SK-N-SH treated with all-trans-retinoic acid at 6 μM for 48 hours (cell line): ENCODE results near the gene TRIM47.

Experiments used
- ATAC-seq: fragments of 200-7000 bp; cut with Tn5 transposase; 3 replicates; pipeline ENCODE4 v1.9.1; 2020; ENCODE audit warnings: mild to moderate bottlenecking, moderate library complexity
- BACH2 ChIP-seq: fragments of 250-450 bp; sonication (Bioruptor Pico); IDR thresholded peaks from 2 replicates; pipeline ENCODE4 v1.9.0; 2021; ENCODE audit warnings: mild to moderate bottlenecking, borderline replicate concordance
- CSRNP3 ChIP-seq: fragments of 250-450 bp; sonication (Bioruptor Pico); IDR thresholded peaks from 2 replicates; pipeline ENCODE4 v1.5.1; 2021; ENCODE audit warnings: mild to moderate bottlenecking, moderate library complexity
- ESRRG ChIP-seq: fragments of 250-450 bp; sonication (Bioruptor Pico); IDR thresholded peaks from 2 replicates; pipeline ENCODE4 v1.6.1; 2021; ENCODE audit warnings: mild to moderate bottlenecking
- GLIS3 ChIP-seq: fragments of 250-450 bp; sonication (Bioruptor Pico); IDR thresholded peaks from 2 replicates; pipeline ENCODE4 v1.5.0; 2020; ENCODE audit warnings: mild to moderate bottlenecking, moderate library complexity
- ISL1 ChIP-seq: fragments of 250-450 bp; sonication (Bioruptor Pico); IDR thresholded peaks from 2 replicates; pipeline ENCODE4 v2.1.2; 2022; ENCODE audit warnings: mild to moderate bottlenecking, moderate library complexity
- OSR1 ChIP-seq: fragments of 250-450 bp; sonication (Bioruptor Pico); IDR thresholded peaks from 2 replicates; pipeline ENCODE4 v1.8.0; 2022; ENCODE audit warnings: moderate library complexity, mild to moderate bottlenecking, inconsistent platforms
- PPARA ChIP-seq: fragments of 250-450 bp; sonication (Bioruptor Pico); IDR thresholded peaks from 2 replicates; pipeline ENCODE4 v1.5.0; 2020; ENCODE audit warnings: mild to moderate bottlenecking, borderline replicate concordance
- RARB ChIP-seq: fragments of 250-450 bp; sonication (Bioruptor Pico); IDR thresholded peaks from 2 replicates; pipeline ENCODE4 v1.8.0; 2021; ENCODE audit warnings: mild to moderate bottlenecking, moderate library complexity
- SNAI2 ChIP-seq: fragments of 250-450 bp; sonication (Bioruptor Pico); IDR thresholded peaks from 2 replicates; pipeline ENCODE4 v1.5.0; 2020; ENCODE audit warnings: mild to moderate bottlenecking, moderate library complexity
- TCF4 ChIP-seq: fragments of 250-450 bp; sonication (Bioruptor Pico); IDR thresholded peaks from 2 replicates; pipeline ENCODE4 v1.8.0; 2021; ENCODE audit warnings: mild to moderate bottlenecking, moderate library complexity, borderline replicate concordance
- TSHZ2 ChIP-seq: fragments of 250-450 bp; sonication (Bioruptor Pico); IDR thresholded peaks from 2 replicates; pipeline ENCODE4 v1.5.0; 2020; ENCODE audit warnings: mild to moderate bottlenecking, moderate library complexity
- ZC3H10 ChIP-seq: fragments of 250-450 bp; sonication (Bioruptor Pico); IDR thresholded peaks from 2 replicates; pipeline ENCODE4 v1.5.1; 2021; ENCODE audit warnings: mild to moderate bottlenecking, moderate library complexity
- ZFP3 ChIP-seq: fragments of 250-450 bp; sonication (Bioruptor Pico); IDR thresholded peaks from 2 replicates; pipeline ENCODE4 v1.5.0; 2020; ENCODE audit warnings: mild to moderate bottlenecking, moderate library complexity
- ZFP30 ChIP-seq: fragments of 450-650 bp; formaldehyde crosslinking; IDR thresholded peaks from 2 replicates; pipeline ENCODE4 v1.5.0; 2022; ENCODE audit warnings: mild to moderate bottlenecking, moderate library complexity
- ZNF70 ChIP-seq: fragments of 450-650 bp; formaldehyde crosslinking; IDR thresholded peaks from 2 replicates; pipeline ENCODE4 v1.5.0; 2020; ENCODE audit warnings: mild to moderate bottlenecking, moderate library complexity
- ZNF8 ChIP-seq: fragments of 450-650 bp; formaldehyde crosslinking; IDR thresholded peaks from 2 replicates; pipeline ENCODE4 v1.5.0; 2020; ENCODE audit warnings: mild to moderate bottlenecking, moderate library complexity
- TF ChIP-seq, protein P1 (sequence below): fragments of 250-450 bp; sonication (Bioruptor Pico); IDR thresholded peaks from 2 replicates; pipeline ENCODE4 v1.8.0; 2021; ENCODE audit warnings: low read depth, mild to moderate bottlenecking, moderate library complexity, borderline replicate concordance
- TF ChIP-seq, protein P2 (sequence below): fragments of 250-450 bp; sonication (Bioruptor Pico); IDR thresholded peaks from 2 replicates; pipeline ENCODE4 v1.8.0; 2020; ENCODE audit warnings: mild to moderate bottlenecking, moderate library complexity, borderline replicate concordance

The TRIM47 gene

GRCh38 chr17:75846692-75847613 lies 31.4 kb downstream of the TRIM47 start:
- TF ChIP-seq TSHZ2 (CRISPR knock-in tag) (no peak), OSR1 (CRISPR knock-in tag) (no peak), ZFP3 (CRISPR knock-in tag) (no peak), ZFP30 (CRISPR knock-in tag) (no peak), ZNF8 (CRISPR knock-in tag) (no peak), ESRRG (CRISPR knock-in tag) (no peak), ISL1 (CRISPR knock-in tag) (no peak), BACH2 (CRISPR knock-in tag) (no peak), RARB (CRISPR knock-in tag) (no peak), ZNF70 (CRISPR knock-in tag) (no peak), PPARA (CRISPR knock-in tag) (no peak), TCF4 (CRISPR knock-in tag) (no peak), GLIS3 (CRISPR knock-in tag) (no peak), ZC3H10 (CRISPR knock-in tag) (no peak)
- TF ChIP-seq, protein P1, sequence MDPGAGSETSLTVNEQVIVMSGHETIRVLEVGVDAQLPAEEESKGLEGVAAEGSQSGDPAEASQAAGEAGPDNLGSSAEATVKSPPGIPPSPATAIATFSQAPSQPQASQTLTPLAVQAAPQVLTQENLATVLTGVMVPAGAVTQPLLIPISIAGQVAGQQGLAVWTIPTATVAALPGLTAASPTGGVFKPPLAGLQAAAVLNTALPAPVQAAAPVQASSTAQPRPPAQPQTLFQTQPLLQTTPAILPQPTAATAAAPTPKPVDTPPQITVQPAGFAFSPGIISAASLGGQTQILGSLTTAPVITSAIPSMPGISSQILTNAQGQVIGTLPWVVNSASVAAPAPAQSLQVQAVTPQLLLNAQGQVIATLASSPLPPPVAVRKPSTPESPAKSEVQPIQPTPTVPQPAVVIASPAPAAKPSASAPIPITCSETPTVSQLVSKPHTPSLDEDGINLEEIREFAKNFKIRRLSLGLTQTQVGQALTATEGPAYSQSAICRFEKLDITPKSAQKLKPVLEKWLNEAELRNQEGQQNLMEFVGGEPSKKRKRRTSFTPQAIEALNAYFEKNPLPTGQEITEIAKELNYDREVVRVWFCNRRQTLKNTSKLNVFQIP (CRISPR knock-in tag): no peak
- TF ChIP-seq, protein P2, sequence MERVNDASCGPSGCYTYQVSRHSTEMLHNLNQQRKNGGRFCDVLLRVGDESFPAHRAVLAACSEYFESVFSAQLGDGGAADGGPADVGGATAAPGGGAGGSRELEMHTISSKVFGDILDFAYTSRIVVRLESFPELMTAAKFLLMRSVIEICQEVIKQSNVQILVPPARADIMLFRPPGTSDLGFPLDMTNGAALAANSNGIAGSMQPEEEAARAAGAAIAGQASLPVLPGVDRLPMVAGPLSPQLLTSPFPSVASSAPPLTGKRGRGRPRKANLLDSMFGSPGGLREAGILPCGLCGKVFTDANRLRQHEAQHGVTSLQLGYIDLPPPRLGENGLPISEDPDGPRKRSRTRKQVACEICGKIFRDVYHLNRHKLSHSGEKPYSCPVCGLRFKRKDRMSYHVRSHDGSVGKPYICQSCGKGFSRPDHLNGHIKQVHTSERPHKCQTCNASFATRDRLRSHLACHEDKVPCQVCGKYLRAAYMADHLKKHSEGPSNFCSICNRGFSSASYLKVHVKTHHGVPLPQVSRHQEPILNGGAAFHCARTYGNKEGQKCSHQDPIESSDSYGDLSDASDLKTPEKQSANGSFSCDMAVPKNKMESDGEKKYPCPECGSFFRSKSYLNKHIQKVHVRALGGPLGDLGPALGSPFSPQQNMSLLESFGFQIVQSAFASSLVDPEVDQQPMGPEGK: no peak
- ATAC-seq: no peak

DNA sequence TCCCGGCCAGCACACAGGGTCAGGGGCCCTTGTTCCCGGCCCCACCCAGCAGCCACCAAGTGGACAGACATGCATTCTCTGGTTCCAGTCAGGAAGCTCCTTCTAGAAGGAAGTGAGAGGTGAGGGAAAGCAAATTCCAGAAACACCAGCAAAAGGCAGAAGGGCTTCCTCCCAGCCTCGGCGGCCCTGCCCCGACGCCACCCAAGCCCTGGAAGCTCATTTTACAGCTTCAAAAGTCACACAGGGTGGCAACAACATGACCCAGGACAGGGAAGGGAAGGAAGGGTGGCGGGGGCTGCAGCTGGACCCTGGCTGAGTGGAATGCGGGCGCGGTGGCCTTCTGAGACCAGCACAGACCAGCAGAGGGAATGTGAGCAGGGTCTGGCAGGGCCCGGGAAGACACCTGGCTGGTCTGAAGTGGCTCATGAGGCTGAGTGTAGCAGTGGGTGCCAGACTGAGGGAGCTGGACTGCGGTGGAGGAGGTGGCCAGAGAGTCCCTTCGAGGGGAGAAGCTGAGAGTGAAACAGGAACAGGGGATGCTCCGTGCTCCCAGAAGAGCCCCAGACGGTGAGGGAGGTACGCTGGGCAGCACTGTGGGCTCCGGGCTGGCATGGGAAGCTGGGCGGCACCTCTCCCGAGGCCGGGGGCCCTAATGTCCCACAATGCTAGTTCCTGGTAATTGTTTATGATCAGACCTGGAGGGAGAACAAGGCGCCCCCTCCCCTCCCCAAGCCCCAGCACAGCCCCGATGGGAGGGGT lies 32.3 kb downstream of the TRIM47 start:
- no peak for TF ChIP-seq SNAI2 (CRISPR knock-in tag)
- no peak for ATAC-seq

DNA sequence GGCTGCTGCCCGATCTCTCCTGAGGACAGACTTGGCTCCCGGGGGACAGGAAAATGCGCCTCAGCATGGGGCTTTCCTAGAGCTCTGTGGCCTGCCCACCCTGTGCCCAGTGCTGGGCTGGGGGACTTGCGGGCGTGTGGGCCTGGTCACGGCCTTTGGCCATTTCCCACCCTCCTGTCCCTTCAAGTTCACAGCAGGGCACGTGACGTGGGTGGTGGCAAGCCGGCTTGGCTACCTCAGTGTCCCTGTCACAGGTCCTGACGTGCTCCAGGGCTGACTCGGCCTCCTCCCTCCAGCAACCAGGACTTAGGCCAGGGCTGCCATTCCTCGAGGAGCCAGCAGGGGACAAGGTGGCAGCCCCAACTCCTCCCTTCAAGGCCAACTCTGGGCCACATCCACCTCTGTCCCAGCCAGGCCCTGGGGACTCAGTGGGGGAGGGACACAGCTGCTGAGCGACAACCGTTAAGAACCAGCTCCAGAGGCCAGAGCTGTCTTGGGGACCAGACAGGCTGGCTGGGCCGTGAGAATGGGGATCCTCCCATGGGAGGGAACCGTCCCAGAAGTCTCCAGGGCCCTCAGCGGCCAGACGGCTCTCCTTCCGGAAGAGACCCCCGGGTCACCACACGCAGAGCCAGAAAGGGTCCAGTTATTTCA lies 33.2 kb downstream of the TRIM47 start:
- ATAC-seq: peak; percentile 87
- TF ChIP-seq ISL1 (CRISPR knock-in tag) (no peak), ESRRG (CRISPR knock-in tag) (no peak), ZFP30 (CRISPR knock-in tag) (0 out of 2 replicates have a peak, but pooled peaks have one; percentile 6), CSRNP3 (CRISPR knock-in tag) (no peak)
